BLaER1 treated with 17β-estradiol and CSF1 and Interleukin-3, amounts not matched to agents 10 nM and 100 nM (cell line): ENCODE results near the gene COBLL1.

Experiments
- H3K27ac ChIP-seq, 11 experiments: shearing (Covaris generic); formaldehyde crosslinking; 2 replicates each; pipeline ENCODE4 v1.8.1; 2022
- H3K27me3 ChIP-seq, 11 experiments: shearing (Covaris generic); formaldehyde crosslinking; 2 replicates each; pipeline ENCODE4 v1.8.1; 2022
- H3K36me3 ChIP-seq, 11 experiments: shearing (Covaris generic); formaldehyde crosslinking; 2 replicates each; pipeline ENCODE4 v1.8.1; 2022
- H3K4me1 ChIP-seq, 10 experiments: shearing (Covaris generic); formaldehyde crosslinking; 2 replicates each; pipeline ENCODE4 v1.8.1; 2022
- H3K4me2 ChIP-seq, 11 experiments: shearing (Covaris generic); formaldehyde crosslinking; 2 replicates each; pipeline ENCODE4 v1.8.1; 2022
- H3K4me3 ChIP-seq, 10 experiments: shearing (Covaris generic); formaldehyde crosslinking; 2 replicates each; pipeline ENCODE4 v1.8.1; 2022
- H3K9ac ChIP-seq, 11 experiments: shearing (Covaris generic); formaldehyde crosslinking; 2 replicates each; pipeline ENCODE4 v1.8.1; 2022
- H3K9me3 ChIP-seq, 11 experiments: shearing (Covaris generic); formaldehyde crosslinking; replicated peaks in 1 of 11; 2 replicates each; pipeline ENCODE4 v1.8.1; 2022
- H4K20me1 ChIP-seq, 11 experiments: shearing (Covaris generic); formaldehyde crosslinking; 2 replicates each; pipeline ENCODE4 v1.8.1; 2022
- Cebpa-rat ChIP-seq, 11 experiments: shearing (Covaris generic); IDR thresholded peaks; 2 replicates each; pipeline ENCODE4 v1.8.1; 2022

COBLL1 gene

DNA sequence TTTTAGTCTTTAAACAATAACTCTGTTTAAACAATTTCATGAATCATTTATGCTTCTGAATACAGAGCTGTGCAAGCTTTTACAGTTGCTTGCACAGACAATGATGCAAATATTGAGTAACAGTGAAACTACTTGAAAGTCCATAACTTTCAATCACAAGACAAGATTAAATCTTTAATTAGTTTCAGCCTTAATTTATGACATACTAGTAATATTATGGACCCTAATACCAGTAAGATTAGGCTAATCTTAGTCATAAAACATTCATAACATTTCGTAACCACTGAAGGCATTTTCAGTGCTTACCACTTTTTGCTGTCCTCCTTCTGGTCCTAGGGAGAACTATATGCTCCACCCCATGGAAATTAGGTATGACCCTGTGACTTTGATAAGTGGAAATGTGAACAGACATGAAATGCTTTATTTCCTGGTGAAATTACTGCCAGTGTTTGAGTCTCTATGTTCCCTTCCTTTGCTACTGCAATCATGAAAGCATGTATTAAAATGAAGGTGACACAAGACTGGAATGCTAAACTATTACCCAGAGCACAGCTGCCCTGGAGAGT is 1.8 kb upstream of the COBLL1 start:
- Histone ChIP-seq H3K27ac (no peak overlapping the region), H3K9me3 (no peaks in the 10 kb centered on the region), H3K4me3 (no peak overlapping the region)

DNA sequence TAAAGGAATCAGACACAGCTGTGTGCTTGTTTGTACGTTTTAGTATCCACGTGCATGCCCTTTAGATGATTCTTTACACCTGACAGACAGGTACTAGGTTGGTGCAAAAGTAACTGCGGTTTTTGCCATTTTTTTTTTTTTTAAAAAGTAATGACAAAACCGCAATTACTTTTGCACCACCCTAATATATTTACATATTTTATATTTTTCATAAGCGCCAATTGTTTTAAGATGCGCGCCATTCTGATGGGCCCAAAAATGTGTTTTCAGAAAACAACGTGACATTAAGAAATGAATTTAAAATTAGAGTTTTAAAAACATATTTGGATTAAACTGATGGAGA is 972 bp upstream of the COBLL1 start:
- Histone ChIP-seq H3K9ac (no peak overlapping the region), H4K20me1 (no peaks in the 10 kb centered on the region), H3K27ac (no peak overlapping the region), H3K4me1 (peaks cover 7 to 16% (median 10%) of the 10 kb centered on the region in 10 experiments; a peak in 18 of 20 replicates), H3K36me3 (no peaks in the 10 kb centered on the region), H3K4me2 (peak overlapping the region in 10 of 11 experiments; percentile 93 to 99 (median 98); a peak in 17 of 22 replicates), H3K9me3 (no peaks in the 10 kb centered on the region), H3K4me3 (peak overlapping the region in 5 of 10 experiments; percentile 74 to 83 (median 79); a peak in 6 of 20 replicates), H3K27me3 (peaks cover 18 to 26% (median 23%) of the 10 kb centered on the region in 11 experiments)
- TF ChIP-seq Cebpa-rat (IDR thresholded peaks at IDR 0.05), result no peak

More for the DNA sequence above, 1.8 kb upstream of the COBLL1 start:
- no peak overlapping the region for H3K9ac ChIP-seq
- no peak for TF ChIP-seq Cebpa-rat (IDR thresholded peaks at IDR 0.05)
- H3K4me2 ChIP-seq, result no peak overlapping the region; a peak in 2 of 22 replicates
- H4K20me1 ChIP-seq, result no peaks in the 10 kb centered on the region
- H3K36me3 ChIP-seq, result no peaks in the 10 kb centered on the region
- H3K4me1 ChIP-seq, result peaks cover 7 to 16% (median 10%) of the 10 kb centered on the region in 10 experiments; a peak in 18 of 20 replicates
- H3K27me3 ChIP-seq, result peaks cover 18 to 26% (median 23%) of the 10 kb centered on the region in 11 experiments

DNA sequence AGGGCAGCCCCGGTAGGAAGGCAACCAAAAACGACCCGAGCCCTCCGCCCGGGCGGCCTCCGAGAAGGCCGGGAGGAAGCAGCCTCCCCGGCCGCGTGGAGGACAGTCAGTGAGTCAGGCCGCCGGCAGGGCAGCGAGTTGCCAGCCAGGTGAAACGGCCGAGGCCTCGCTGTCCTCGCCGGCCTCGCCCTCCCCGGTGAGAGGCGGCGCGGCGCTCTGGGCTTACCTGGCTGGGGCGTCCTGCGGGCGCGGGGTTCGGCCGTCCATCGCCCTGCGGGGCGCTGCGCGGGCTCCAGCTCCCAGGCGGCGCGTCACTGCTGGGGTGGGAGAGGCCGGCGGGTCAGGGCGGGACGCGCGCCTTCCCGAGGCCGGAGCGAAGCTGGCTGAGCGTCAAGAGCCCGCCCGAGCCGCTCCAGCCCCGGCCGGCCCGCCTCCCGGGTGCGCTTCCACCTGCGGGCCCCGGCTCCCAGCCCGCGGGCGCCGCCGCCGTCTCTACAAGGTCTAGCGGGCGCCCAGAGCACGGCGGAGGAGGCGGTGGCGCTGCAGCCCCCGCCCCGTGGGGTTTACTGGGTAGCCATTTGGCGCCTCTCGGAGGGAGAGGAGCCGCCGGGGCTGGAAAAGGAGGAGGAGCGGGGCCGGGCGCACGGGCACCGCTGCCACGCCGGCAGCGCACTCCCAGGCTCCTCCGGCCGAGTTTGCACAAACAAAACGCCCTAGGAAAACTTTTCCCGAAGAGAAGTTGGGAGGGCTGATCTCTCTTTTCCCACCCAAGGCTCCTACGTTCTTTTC is 499 bp downstream of the COBLL1 start:
- peak overlapping the region; percentile 72 to 84 (median 80) for H3K9ac ChIP-seq
- H3K27ac ChIP-seq, result peak overlapping the region; percentile 44 to 77 (median 67)
- peaks cover 18 to 26% (median 23%) of the 10 kb centered on the region in 11 experiments for H3K27me3 ChIP-seq
- H3K36me3 ChIP-seq, result no peaks in the 10 kb centered on the region
- TF ChIP-seq Cebpa-rat (IDR thresholded peaks at IDR 0.05), result no peak
- H4K20me1 ChIP-seq, result no peaks in the 10 kb centered on the region
- peak overlapping the region; percentile 93 to 99 (median 97) for H3K4me2 ChIP-seq
- H3K9me3 ChIP-seq, result no peaks in the 10 kb centered on the region
- H3K4me3 ChIP-seq, result peak overlapping the region; percentile 70 to 83 (median 78)
- H3K4me1 ChIP-seq, result peaks cover 7 to 16% (median 10%) of the 10 kb centered on the region in 10 experiments; a peak in 18 of 20 replicates

DNA sequence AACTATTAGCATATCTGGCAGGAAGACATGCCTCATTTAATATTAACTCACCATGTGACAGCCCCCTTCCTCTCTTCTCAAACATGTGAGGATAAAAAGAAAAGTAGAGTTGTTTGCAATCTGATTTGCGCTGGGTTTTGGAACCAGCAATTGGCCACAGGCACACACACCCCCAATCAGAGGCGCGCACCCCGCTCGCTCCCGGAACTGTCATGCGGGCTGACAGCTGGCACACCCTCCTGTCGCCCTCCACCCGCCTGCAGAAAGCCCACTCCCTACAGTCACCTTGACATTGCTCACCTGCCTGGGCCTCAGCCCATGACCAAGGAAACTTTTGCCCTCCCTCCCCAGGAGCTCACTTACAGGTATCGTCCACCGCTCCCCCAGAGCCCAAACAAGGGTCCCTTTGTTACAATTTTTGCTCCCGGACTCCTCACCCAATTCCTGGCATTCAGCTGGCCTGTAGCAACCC is 1.1 kb downstream of the COBLL1 start:
- Histone ChIP-seq H3K9ac (peak overlapping the region; percentile 72 to 84 (median 80)), H3K27ac (peak overlapping the region in 8 of 11 experiments; percentile 22 to 77 (median 66); a peak in 8 of 22 replicates), H3K4me3 (peak overlapping the region; percentile 70 to 83 (median 78)), H3K36me3 (no peaks in the 10 kb centered on the region), H3K4me1 (peaks cover 7 to 16% (median 10%) of the 10 kb centered on the region in 10 experiments; a peak in 18 of 20 replicates), H3K9me3 (no peaks in the 10 kb centered on the region), H3K27me3 (peaks cover 18 to 26% (median 23%) of the 10 kb centered on the region in 11 experiments), H4K20me1 (no peaks in the 10 kb centered on the region), H3K4me2 (peak overlapping the region; percentile 93 to 99 (median 97))
- TF ChIP-seq Cebpa-rat (IDR thresholded peaks at IDR 0.05), result no peak

DNA sequence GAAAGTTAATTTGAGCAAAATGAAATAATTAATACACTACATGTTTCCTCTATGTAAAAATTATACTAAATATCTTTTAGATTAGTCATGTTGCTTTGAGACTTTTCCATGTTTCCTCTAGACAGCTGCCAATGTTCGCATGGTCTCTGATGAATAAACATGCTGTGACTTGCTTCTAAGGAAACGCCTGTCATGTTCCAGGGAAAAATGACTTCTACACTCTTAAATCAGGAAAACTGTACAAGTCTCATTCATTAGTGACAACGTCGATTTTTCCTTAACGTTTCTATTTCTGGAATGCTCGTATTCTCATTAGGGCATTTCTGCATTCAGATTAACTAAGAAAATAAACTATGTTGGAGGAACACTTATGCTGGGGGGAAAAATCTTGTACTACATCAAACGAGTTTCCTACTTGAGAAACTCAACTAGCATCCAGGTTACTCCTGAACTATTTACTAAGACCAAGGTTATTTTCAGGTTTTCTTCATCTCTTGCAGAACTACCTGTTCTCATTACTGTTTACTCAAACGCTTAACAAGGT is 1.6 kb downstream of the COBLL1 start:
- Histone ChIP-seq H3K27me3 (peaks cover 18 to 26% (median 23%) of the 10 kb centered on the region in 11 experiments), H3K27ac (no peak overlapping the region), H3K4me1 (peaks cover 7 to 16% (median 10%) of the 10 kb centered on the region in 10 experiments; a peak in 18 of 20 replicates), H3K4me3 (peak overlapping the region in 4 of 10 experiments; percentile 77 to 83 (median 81); a peak in 5 of 20 replicates), H4K20me1 (no peaks in the 10 kb centered on the region), H3K36me3 (no peaks in the 10 kb centered on the region), H3K4me2 (peak overlapping the region; percentile 93 to 99 (median 97); a peak in 16 of 22 replicates), H3K9ac (0 out of 22 replicates have a peak overlapping the region, but pooled peaks of 1 of the 11 experiments have one; percentile 81), H3K9me3 (no peaks in the 10 kb centered on the region)
- no peak for TF ChIP-seq Cebpa-rat (IDR thresholded peaks at IDR 0.05)

DNA sequence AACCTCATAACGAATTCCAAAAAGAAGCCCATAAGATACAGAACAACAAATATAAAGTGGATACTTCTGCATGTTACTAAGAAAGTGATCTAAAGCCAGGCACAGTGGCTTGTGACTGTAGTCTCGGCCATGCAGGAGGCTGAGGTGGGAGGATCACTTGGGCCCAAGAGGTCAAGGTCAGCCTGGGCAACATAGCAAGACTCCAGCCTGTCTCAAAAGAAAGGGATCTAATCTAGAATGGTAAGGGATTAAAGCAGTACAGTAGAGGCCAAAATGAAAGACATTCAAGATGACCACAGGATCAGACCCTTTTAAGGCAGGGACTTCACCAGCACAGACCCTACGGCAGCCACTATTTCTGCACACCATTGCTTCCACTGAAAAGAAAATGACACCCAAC is 3.8 kb downstream of the COBLL1 start:
- Histone ChIP-seq H4K20me1 (no peaks in the 10 kb centered on the region), H3K4me2 (no peak overlapping the region), H3K27ac (no peak overlapping the region), H3K4me1 (peaks cover 7 to 14% (median 8%) of the 10 kb centered on the region in 10 experiments; a peak in 17 of 20 replicates), H3K9ac (no peak overlapping the region), H3K27me3 (peaks cover 18 to 26% (median 23%) of the 10 kb centered on the region in 11 experiments), H3K4me3 (no peak overlapping the region), H3K36me3 (no peaks in the 10 kb centered on the region), H3K9me3 (no peaks in the 10 kb centered on the region)
- TF ChIP-seq Cebpa-rat (IDR thresholded peaks at IDR 0.05), result no peak

DNA sequence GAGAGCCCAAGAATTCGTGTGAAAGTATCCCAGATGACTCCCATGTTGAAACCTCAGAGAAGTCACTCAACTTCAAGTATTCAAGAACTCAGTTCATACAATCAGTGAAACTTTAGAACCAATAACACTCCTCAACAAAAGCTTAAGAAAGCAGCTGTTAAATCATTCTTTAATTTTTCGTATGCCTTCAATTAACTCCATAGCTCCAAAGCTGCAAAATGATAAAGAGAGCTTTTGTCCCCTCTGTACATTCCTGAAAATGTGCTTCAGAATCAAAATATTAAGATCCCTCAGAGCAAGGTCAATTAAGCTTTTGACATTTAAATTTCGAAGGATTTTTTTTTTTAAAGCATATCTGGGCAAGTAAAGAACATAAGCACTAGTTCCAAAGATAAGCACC is 4.7 kb downstream of the COBLL1 start:
- H3K4me2 ChIP-seq, result no peak overlapping the region
- peaks cover 18 to 26% (median 23%) of the 10 kb centered on the region in 11 experiments for H3K27me3 ChIP-seq
- H3K27ac ChIP-seq, result no peak overlapping the region
- no peak overlapping the region for H3K4me3 ChIP-seq
- no peak for TF ChIP-seq Cebpa-rat (IDR thresholded peaks at IDR 0.05)
- no peaks in the 10 kb centered on the region for H3K36me3 ChIP-seq
- H3K9ac ChIP-seq, result no peak overlapping the region
- no peaks in the 10 kb centered on the region for H3K9me3 ChIP-seq
- no peaks in the 10 kb centered on the region for H4K20me1 ChIP-seq
- H3K4me1 ChIP-seq, result peaks cover 7 to 10% (median 8%) of the 10 kb centered on the region in 10 experiments; a peak in 17 of 20 replicates

DNA sequence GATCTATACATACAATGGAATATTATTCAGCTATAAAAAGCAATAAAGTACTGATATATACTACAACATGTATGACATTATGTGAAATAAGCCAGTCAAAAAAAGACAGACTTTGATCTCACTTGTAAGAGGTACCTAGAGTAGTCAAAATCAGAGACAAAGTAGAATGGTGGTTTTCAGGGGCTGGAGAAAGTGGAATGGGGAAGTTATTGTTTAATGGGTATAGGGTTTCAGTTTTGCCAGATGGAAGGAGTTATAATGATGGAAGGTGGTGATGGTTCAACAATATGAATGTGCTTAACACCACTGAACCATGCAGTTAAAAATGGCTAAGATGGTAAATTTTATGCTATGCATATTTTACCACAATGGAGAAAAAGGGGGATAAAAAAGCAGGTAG is 6.3 kb downstream of the COBLL1 start:
- Histone ChIP-seq H3K9ac (no peak overlapping the region), H3K9me3 (no peaks in the 10 kb centered on the region), H3K4me1 (peaks cover 0 to 5% (median under 1%) of the 10 kb centered on the region in 10 experiments; a peak in 9 of 20 replicates), H3K36me3 (no peaks in the 10 kb centered on the region), H3K27ac (no peak overlapping the region), H3K27me3 (peaks cover 9 to 14% (median 13%) of the 10 kb centered on the region in 11 experiments), H3K4me3 (no peak overlapping the region), H3K4me2 (no peak overlapping the region), H4K20me1 (no peaks in the 10 kb centered on the region)
- no peak for TF ChIP-seq Cebpa-rat (IDR thresholded peaks at IDR 0.05)

DNA sequence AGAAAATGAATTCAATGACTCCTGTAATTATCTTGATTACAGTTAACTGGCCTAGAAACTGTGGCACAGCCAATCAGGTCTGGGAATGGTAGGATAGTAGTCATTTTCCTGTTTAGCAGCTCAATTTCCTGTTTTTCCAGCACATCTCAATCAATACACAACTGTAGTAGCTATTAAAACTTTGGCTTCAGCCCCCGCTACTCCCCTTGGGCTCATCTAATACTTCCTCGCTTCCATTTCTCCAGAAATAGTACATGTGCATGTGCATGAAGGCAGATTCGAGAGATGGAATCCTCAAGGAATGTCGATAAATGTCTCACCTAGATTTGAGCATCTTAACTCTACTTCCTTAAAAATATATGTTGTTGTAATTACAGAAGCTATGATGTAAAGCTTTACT is 9.7 kb downstream of the COBLL1 start:
- TF ChIP-seq Cebpa-rat (IDR thresholded peaks at IDR 0.05), result no peak
- H3K9me3 ChIP-seq, result no peaks in the 10 kb centered on the region

More for the DNA sequence above, 9.7 kb downstream of the COBLL1 start:
- H3K9ac ChIP-seq, result no peak overlapping the region
- no peaks in the 10 kb centered on the region for H4K20me1 ChIP-seq
- no peaks in the 10 kb centered on the region for H3K36me3 ChIP-seq
- no peaks in the 10 kb centered on the region for H3K27me3 ChIP-seq
- H3K4me2 ChIP-seq, result no peak overlapping the region
- 0 out of 20 replicates have a peak, but pooled peaks cover 0 to 5% (median 0%) of the 10 kb centered on the region in 10 experiments for H3K4me1 ChIP-seq
- H3K27ac ChIP-seq, result no peak overlapping the region
- H3K4me3 ChIP-seq, result no peak overlapping the region
